Right lobe of liver (tissue), 6 donors: Measurements from ENCODE around the gene SDHAF1. TPM values are rescaled to one million over a fixed set of nuclear protein-coding genes. Genes with fewer than 3 reads are reported as not detected.

Experiments
- ATAC-seq, 4 donors: fragments of 200-7000 bp; cut with Tn5 transposase; one replicate each; pipeline ENCODE4 v1.9.1; 2020; ENCODE audit warnings: mild to moderate bottlenecking in 4 of 4, moderate library complexity in 4 of 4
- DNase-seq, 3 donors: peaks; one replicate each; pipeline ENCODE4 v3.0.0-alpha.2; 2020
- H3K27ac ChIP-seq, 3 donors: fragments of 200-600 bp; one replicate each; pipeline ENCODE4 v1.8.0; 2022
- H3K27me3 ChIP-seq, 2 donors: fragments of 200-600 bp; one replicate each; pipeline ENCODE4 v1.8.0; 2022
- H3K36me3 ChIP-seq, 4 donors: fragments of 200-600 bp; sonication (generic) in 1 of 4; one replicate each; pipeline versions ENCODE4 v1.5.1 to v1.8.0; 2017 to 2022; ENCODE audit warnings: control low read depth in 1 of 4
- H3K4me1 ChIP-seq, 4 donors: fragments of 200-600 bp; sonication (generic) in 1 of 4; one replicate each; pipeline versions ENCODE4 v1.5.1 to v1.8.0; 2017 to 2022; ENCODE audit warnings: control low read depth in 1 of 4
- H3K4me3 ChIP-seq, 3 donors: fragments of 200-600 bp; one replicate each; pipeline ENCODE4 v1.8.0; 2022
- H3K9me3 ChIP-seq, 4 donors: fragments of 200-600 bp; sonication (generic) in 1 of 4; one replicate each; pipeline versions ENCODE4 v1.5.1 to v1.8.0; 2017 to 2022; ENCODE audit warnings: control low read depth in 1 of 4
- POLR2A ChIP-seq: fragments of 450-650 bp; IDR thresholded peaks from one replicate; pipeline ENCODE4 v1.6.1; 2017; ENCODE audit warnings: antibody characterized with exemption, mild to moderate bottlenecking
- WGBS: methylation state at CpG from one replicate; pipeline ENCODE4 v1.1.6; 2018; ENCODE audit warnings: low coverage, low lambda C conversion rate; ENCODE audit not compliant: insufficient coverage; ENCODE audit errors: missing lambda C conversion rate; 5-methylcytosine and 5-hydroxymethylcytosine counted together
- intact Hi-C, 2 donors: fragments of 100-400 bp; cut with DNase I; formaldehyde crosslinking; loops; one replicate each; pipeline versions ENCODE4 v1.11.2 to v1.14.1; 2022
- total RNA-seq, 6 experiments: library from RNA; depleted of rRNA in 2 of 6; stranded (reverse); fragments of >200 nt in 2 of 6; fragmentation: NEBNext Ultra II Directional in 3 of 6; extraction: Animal tissue kit (Norgen Biotek cat#: 25700) in 3 of 6; gene quantifications; one replicate each; pipeline versions ENCODE4 v1.1.0 to v1.2.4, GENCODE V29; 2016 to 2023
- TF ChIP-seq, protein P1 (sequence below), 4 donors: fragments of 200-600 bp in 3 of 4; fragments of 450-650 bp in 1 of 4; IDR thresholded peaks; one replicate each; pipeline versions ENCODE4 v1.5.1 to v1.8.0; 2016 to 2022; ENCODE audit warnings: antibody characterized with exemption in 4 of 4, mild to moderate bottlenecking in 2 of 4
- donor health status: DM: no; HTN: yes; CAD: no.
- donor health status: DM: no; HTN: no; CAD: no.
- donor health status: DM: no; HTN: no; CAD: no.
- donor health status: DM: no; HTN: yes; CAD: no.
- donor health status: DM: no; HTN: yes; CAD: no.

SDHAF1 gene
- total RNA-seq, 6 experiments from 2014 or later, result 8.4 to 41.9 (median 12.0) TPM

DNA sequence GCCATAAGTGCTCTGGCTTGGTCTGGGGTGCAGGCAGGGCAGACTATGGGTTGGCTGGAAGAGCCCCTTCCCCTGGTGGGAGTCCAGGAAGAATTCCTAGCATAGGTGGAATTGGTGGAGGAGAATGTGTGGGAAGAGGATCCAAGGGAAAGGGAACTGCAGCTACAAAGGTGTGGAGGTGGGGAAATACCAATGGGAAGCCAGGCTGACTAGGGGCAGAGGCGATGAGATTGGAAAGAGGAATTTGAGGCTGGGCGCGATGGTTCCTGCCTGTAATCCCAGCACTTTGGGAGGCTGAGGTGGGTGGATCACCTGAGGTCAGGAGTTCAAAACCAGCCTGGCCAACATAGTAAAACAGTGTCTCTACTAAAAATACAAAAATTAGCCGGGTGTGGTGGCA lies 4.8 kb upstream of the SDHAF1 start:
- 67% methylated on average over 4 of the region's 4 CpGs for WGBS
- ATAC-seq (no peak), DNase-seq (no peak)
- TF ChIP-seq POLR2A, result no peak
- TF ChIP-seq, protein P1, sequence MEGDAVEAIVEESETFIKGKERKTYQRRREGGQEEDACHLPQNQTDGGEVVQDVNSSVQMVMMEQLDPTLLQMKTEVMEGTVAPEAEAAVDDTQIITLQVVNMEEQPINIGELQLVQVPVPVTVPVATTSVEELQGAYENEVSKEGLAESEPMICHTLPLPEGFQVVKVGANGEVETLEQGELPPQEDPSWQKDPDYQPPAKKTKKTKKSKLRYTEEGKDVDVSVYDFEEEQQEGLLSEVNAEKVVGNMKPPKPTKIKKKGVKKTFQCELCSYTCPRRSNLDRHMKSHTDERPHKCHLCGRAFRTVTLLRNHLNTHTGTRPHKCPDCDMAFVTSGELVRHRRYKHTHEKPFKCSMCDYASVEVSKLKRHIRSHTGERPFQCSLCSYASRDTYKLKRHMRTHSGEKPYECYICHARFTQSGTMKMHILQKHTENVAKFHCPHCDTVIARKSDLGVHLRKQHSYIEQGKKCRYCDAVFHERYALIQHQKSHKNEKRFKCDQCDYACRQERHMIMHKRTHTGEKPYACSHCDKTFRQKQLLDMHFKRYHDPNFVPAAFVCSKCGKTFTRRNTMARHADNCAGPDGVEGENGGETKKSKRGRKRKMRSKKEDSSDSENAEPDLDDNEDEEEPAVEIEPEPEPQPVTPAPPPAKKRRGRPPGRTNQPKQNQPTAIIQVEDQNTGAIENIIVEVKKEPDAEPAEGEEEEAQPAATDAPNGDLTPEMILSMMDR (IDR thresholded peaks at IDR 0.05), result no peak
- peaks cover 0 to 5% (median 0%) of the 10 kb centered on the region in 4 donors for H3K4me1 ChIP-seq
- H3K9me3 ChIP-seq, result no peaks in the 10 kb centered on the region
- no peaks in the 10 kb centered on the region for H3K36me3 ChIP-seq
- H3K27ac ChIP-seq, result no peak overlapping the region
- peaks cover 0 to 5% of the 10 kb centered on the region in 2 donors for H3K27me3 ChIP-seq
- intact Hi-C loops, result no loop called here
- H3K4me3 ChIP-seq, result no peak overlapping the region

DNA sequence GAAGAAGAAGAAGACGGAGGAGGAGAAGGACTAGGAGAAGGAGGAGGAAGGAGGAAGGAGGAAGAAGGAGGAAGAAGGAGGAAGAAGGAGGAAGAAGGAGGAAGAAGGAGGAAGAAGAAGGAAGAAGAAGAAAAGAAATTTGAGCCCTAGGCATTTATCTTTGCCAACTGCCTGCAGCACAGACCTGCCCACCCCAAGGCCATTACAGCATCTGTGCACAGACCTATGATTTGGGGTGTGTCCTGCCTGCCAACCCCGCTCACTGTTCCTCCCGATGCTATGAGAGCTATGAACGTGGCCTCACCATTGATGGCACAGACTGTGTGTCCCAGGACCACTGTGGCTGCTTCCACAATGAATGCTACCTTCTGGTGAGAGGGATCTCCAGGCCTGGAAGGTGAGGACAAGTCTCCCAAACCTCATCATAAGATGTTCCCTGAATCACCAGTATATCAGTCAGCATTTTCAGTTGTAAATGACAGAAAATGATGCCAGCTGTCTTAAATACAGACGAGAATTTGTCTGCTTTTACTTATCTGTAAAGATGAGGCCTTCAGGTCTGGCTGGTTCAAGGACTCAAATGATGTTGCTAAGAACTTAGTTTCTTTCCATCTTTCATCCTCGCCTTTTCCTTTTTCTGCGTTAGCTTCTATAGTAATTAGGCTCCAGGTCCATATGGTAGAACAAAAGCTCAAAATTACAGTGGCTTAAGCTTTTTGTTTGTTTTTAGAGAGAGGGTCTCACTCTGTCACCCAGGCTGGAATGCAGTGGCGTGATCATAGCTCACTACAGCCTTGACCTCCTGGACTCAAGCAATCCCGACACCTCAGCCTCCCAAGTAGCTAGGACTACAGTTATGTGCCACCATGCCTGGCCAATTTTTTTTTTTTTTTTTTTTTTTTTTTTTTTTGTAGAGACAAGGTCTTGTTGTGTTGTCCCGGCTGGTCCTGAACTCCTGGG lies 3.9 kb upstream of the SDHAF1 start:
- H3K27me3 ChIP-seq, result peaks cover 0 to 4% of the 10 kb centered on the region in 2 donors
- TF ChIP-seq POLR2A, result no peak
- TF ChIP-seq, protein P1 (IDR thresholded peaks at IDR 0.05), result no peak
- 74% methylated on average over 10 of the region's 10 CpGs for WGBS
- ATAC-seq, result no peak
- no peak for DNase-seq
- H3K9me3 ChIP-seq, result no peaks in the 10 kb centered on the region
- intact Hi-C loops, result no loop called here
- peaks cover 0 to 7% (median under 1%) of the 10 kb centered on the region in 4 donors for H3K4me1 ChIP-seq
- H3K27ac ChIP-seq, result no peak overlapping the region
- H3K4me3 ChIP-seq, result no peak overlapping the region
- no peaks in the 10 kb centered on the region for H3K36me3 ChIP-seq

DNA sequence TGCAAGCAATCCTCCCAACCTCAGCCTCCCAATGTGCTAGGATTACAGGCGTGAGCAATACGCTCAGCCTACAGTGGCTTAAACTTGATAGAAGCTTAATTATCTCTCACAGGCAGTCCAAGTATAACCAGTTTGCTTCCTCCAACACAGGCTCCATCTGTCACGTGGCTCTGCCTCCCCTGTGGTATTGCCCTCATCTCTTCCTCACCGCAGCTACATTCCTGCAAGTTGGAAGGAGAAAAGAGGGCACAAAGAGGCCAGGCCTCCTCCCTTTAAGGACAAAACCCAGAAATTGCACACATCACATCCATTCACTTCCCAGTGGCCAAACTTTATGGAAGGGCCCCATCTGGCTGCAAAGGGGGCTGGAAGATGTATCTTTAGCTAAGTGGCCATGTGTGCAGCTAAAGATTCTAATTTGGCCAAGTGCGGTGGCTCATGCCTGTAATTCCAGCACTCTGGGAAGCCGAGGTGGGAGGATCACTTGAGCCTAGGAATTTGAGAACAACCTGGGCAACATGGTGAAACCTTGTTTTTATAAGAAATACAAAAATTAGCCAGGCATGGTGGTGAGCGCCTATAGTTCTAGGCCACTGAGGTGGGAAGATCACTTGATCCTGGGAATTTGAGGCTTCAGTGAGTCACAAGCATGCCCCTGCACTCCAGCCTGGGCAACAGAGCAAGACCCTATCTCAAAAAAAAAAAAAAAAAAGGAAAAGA lies 3.1 kb upstream of the SDHAF1 start:
- ATAC-seq, result no peak
- no peaks in the 10 kb centered on the region for H3K27me3 ChIP-seq
- H3K4me3 ChIP-seq, result no peak overlapping the region
- no peak overlapping the region for H3K27ac ChIP-seq
- 76% methylated on average over 7 of the region's 7 CpGs for WGBS
- no peaks in the 10 kb centered on the region for H3K36me3 ChIP-seq
- peaks cover 0 to 14% (median 4%) of the 10 kb centered on the region in 4 donors for H3K4me1 ChIP-seq
- no peaks in the 10 kb centered on the region for H3K9me3 ChIP-seq
- intact Hi-C loops, result no loop called here
- TF ChIP-seq POLR2A, result no peak
- TF ChIP-seq, protein P1 (IDR thresholded peaks at IDR 0.05), result no peak
- no peak for DNase-seq

DNA sequence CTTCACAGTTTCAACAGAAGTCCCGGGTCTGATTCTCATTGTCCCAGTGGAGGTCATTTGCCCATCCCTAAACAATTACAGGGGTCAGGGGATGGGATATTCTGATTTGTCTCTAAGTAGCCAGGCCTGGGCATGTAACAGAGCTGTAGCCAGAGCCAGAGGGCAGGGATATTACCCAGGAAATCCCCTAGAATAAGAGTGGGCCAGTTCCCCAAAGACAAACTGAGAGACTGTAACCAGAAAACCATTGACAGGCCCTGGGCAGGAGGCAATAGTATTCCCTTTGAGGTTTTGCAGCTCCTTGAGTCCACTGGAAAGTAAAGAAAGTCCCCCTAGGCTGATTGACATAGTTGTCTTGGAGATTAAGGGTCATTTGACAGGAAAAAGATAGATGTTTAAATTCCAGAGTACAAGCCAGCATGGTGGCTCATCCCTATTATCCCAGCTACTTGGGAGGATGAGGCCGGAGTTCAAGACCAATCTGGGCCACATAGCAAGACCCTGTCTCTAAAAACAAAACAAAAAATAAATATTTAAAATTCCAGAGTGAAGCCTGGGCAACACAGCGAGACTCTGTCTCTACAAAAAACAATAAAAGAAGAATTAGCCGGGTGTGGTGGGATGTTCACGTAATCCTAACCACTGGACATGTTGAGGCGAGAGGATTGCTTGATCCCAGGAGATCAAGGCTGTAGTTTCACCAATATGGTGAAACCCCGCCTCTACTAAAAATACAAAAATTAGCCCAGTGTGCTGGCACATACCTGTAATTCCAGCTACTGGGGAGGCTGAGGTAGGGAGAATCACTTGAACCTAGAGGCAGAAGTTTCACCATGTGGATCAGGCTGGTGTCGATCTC lies 1.9 kb upstream of the SDHAF1 start:
- ATAC-seq, result no peak
- Histone ChIP-seq H3K27me3 (no peaks in the 10 kb centered on the region), H3K36me3 (no peaks in the 10 kb centered on the region), H3K27ac (no peak overlapping the region), H3K9me3 (no peaks in the 10 kb centered on the region), H3K4me3 (no peak overlapping the region), H3K4me1 (peaks cover 0 to 14% (median 4%) of the 10 kb centered on the region in 4 donors)
- WGBS, result 92% methylated on average over 6 of the region's 8 CpGs
- TF ChIP-seq POLR2A, result no peak
- TF ChIP-seq, protein P1 (IDR thresholded peaks at IDR 0.05), result no peak
- no peak for DNase-seq
- intact Hi-C loops, result no loop called here
